ENCODE results near the gene IGSF9. TPM values are rescaled to one million over a fixed set of nuclear protein-coding genes. Genes with fewer than 3 reads are reported as not detected.
"Not testable (repeated sequence)": the region's sequence is repeated elsewhere in the genome, so short reads cannot be mapped to it uniquely, and the experiment has no call there.

The IGSF9 gene
- total and polyA plus RNA-seq, 9 donors, result 0.13 to 5.9 (median 0.56) TPM

GRCh38 chr1:159913451-159914192, 31.8 kb downstream of the IGSF9 start:
- Histone ChIP-seq H3K4me3 (ENCODE audit: low read length) (no peak overlapping the region), H3K27ac (ENCODE audit: low read length) (no peak overlapping the region), H3K4me1 (ENCODE audit: control insufficient read depth, insufficient read depth, low read length) (peaks cover 45% of the 10 kb centered on the region), H3K27me3 (ENCODE audit: control insufficient read depth, insufficient read depth, low read length) (no peaks in the 10 kb centered on the region), H3K9me3 (replicated peaks; ENCODE audit: control insufficient read depth, low read depth, low read length) (no peaks in the 10 kb centered on the region), H3K36me3 (ENCODE audit: control insufficient read depth, insufficient read depth, low read length) (peaks cover 22% of the 10 kb centered on the region)
- DNase-seq, result no peak
- 38% methylated on average over 5 of the region's 5 CpGs for WGBS (ENCODE audit: insufficient coverage)

- no peaks in the 10 kb centered on the region for H3K9me3 ChIP-seq (replicated peaks; ENCODE audit: control insufficient read depth, low read depth, low read length)
- no peak overlapping the region for H3K4me3 ChIP-seq (ENCODE audit: low read length)
- peaks cover 26% of the 10 kb centered on the region for H3K4me1 ChIP-seq (ENCODE audit: control insufficient read depth, insufficient read depth, low read length)
- DNase-seq, result no peak
- 89% methylated on average over 3 of the region's 6 CpGs for WGBS (ENCODE audit: insufficient coverage)
- H3K36me3 ChIP-seq (ENCODE audit: control insufficient read depth, insufficient read depth, low read length), result peaks cover 4% of the 10 kb centered on the region
- peak overlapping the region; percentile 7 for H3K27ac ChIP-seq (ENCODE audit: low read length)
- H3K27me3 ChIP-seq (ENCODE audit: control insufficient read depth, insufficient read depth, low read length), result no peaks in the 10 kb centered on the region
Measured at GRCh38 chr1:159911326-159912070, 33.9 kb downstream of the IGSF9 start.

- peaks cover 3% of the 10 kb centered on the region for H3K9me3 ChIP-seq (replicated peaks; ENCODE audit: control insufficient read depth, low read depth, low read length)
- no peak overlapping the region for H3K27ac ChIP-seq (ENCODE audit: low read length)
- WGBS (ENCODE audit: insufficient coverage), result 83% methylated on average over 3 of the region's 9 CpGs
- DNase-seq, result no peak
- no peak overlapping the region for H3K4me3 ChIP-seq (ENCODE audit: low read length)
- H3K36me3 ChIP-seq (ENCODE audit: control insufficient read depth, insufficient read depth, low read length), result no peaks in the 10 kb centered on the region
- peaks cover 16% of the 10 kb centered on the region for H3K4me1 ChIP-seq (ENCODE audit: control insufficient read depth, insufficient read depth, low read length)
- no peaks in the 10 kb centered on the region for H3K27me3 ChIP-seq (ENCODE audit: control insufficient read depth, insufficient read depth, low read length)
Measured at GRCh38 chr1:159908031-159908940, 37.1 kb downstream of the IGSF9 start.

GRCh38 chr1:159906960-159907359, 38.5 kb downstream of the IGSF9 start:
- Histone ChIP-seq H3K27ac (ENCODE audit: low read length) (no peak overlapping the region), H3K4me3 (ENCODE audit: low read length) (no peak overlapping the region), H3K4me1 (ENCODE audit: control insufficient read depth, insufficient read depth, low read length) (peaks cover 16% of the 10 kb centered on the region), H3K27me3 (ENCODE audit: control insufficient read depth, insufficient read depth, low read length) (no peaks in the 10 kb centered on the region), H3K9me3 (replicated peaks; ENCODE audit: control insufficient read depth, low read depth, low read length) (peaks cover 3% of the 10 kb centered on the region), H3K36me3 (ENCODE audit: control insufficient read depth, insufficient read depth, low read length) (no peaks in the 10 kb centered on the region)
- DNase-seq, result no peak
- WGBS (ENCODE audit: insufficient coverage), result no CpG with 5 or more reads among the region's 1 CpG

GRCh38 chr1:159904036-159904435, 41.4 kb downstream of the IGSF9 start:
- not testable (repeated sequence) for H3K27me3 ChIP-seq (ENCODE audit: control insufficient read depth, insufficient read depth, low read length); H3K27ac ChIP-seq (ENCODE audit: low read length); DNase-seq; H3K9me3 ChIP-seq (replicated peaks; ENCODE audit: control insufficient read depth, low read depth, low read length); H3K4me3 ChIP-seq (ENCODE audit: low read length); H3K36me3 ChIP-seq (ENCODE audit: control insufficient read depth, insufficient read depth, low read length)
- WGBS (ENCODE audit: insufficient coverage), result 93% methylated on average over 2 of the region's 3 CpGs
- H3K4me1 ChIP-seq (ENCODE audit: control insufficient read depth, insufficient read depth, low read length), result peaks cover 16% of the 10 kb centered on the region

- Histone ChIP-seq H3K36me3 (ENCODE audit: control insufficient read depth, insufficient read depth, low read length) (no peaks in the 10 kb centered on the region), H3K27ac (ENCODE audit: low read length) (no peak overlapping the region), H3K9me3 (replicated peaks; ENCODE audit: control insufficient read depth, low read depth, low read length) (peaks cover 3% of the 10 kb centered on the region), H3K27me3 (ENCODE audit: control insufficient read depth, insufficient read depth, low read length) (no peaks in the 10 kb centered on the region), H3K4me1 (ENCODE audit: control insufficient read depth, insufficient read depth, low read length) (peaks cover 16% of the 10 kb centered on the region), H3K4me3 (ENCODE audit: low read length) (no peak overlapping the region)
- no CpG with 5 or more reads among the region's 3 CpGs for WGBS (ENCODE audit: insufficient coverage)
- DNase-seq, result no peak
Measured at GRCh38 chr1:159902541-159902940, 42.9 kb downstream of the IGSF9 start.

GRCh38 chr1:159900755-159901360, 44.6 kb downstream of the IGSF9 start:
- WGBS (ENCODE audit: insufficient coverage), result 50% methylated on average over 1 of the region's 2 CpGs
- Histone ChIP-seq H3K36me3 (ENCODE audit: control insufficient read depth, insufficient read depth, low read length) (no peaks in the 10 kb centered on the region), H3K4me3 (ENCODE audit: low read length) (no peak overlapping the region), H3K27me3 (ENCODE audit: control insufficient read depth, insufficient read depth, low read length) (no peaks in the 10 kb centered on the region), H3K27ac (ENCODE audit: low read length) (no peak overlapping the region), H3K9me3 (replicated peaks; ENCODE audit: control insufficient read depth, low read depth, low read length) (peaks cover 3% of the 10 kb centered on the region), H3K4me1 (ENCODE audit: control insufficient read depth, insufficient read depth, low read length) (peaks cover 25% of the 10 kb centered on the region)
- no peak for DNase-seq

GRCh38 chr1:159900086-159900680, 45.2 kb downstream of the IGSF9 start, which contains the start of gene CFAP45:
Gene CFAP45 (minus strand): TSS chr1:159900165. CDS start chr1:159900098, 67 bp downstream.
- Histone ChIP-seq H3K4me3 (ENCODE audit: low read length) (no peak within 1 kb of the TSS), H3K4me1 (ENCODE audit: control insufficient read depth, insufficient read depth, low read length) (peaks cover 29% of the 10 kb centered on the region), H3K27me3 (ENCODE audit: control insufficient read depth, insufficient read depth, low read length) (no peaks in the 10 kb centered on the region), H3K36me3 (ENCODE audit: control insufficient read depth, insufficient read depth, low read length) (no peaks in the 10 kb centered on the region), H3K27ac (ENCODE audit: low read length) (peak within 1 kb of the TSS; percentile 11), H3K9me3 (replicated peaks; ENCODE audit: control insufficient read depth, low read depth, low read length) (peaks cover 3% of the 10 kb centered on the region)
- 11% methylated on average over 28 of the region's 30 CpGs for whole genome bisulfite sequencing (ENCODE audit: insufficient coverage)
- DNase-seq, result peak; percentile 80

- not testable (repeated sequence) for H3K27ac ChIP-seq (ENCODE audit: low read length); H3K4me3 ChIP-seq (ENCODE audit: low read length)
- WGBS (ENCODE audit: insufficient coverage), result 72% methylated on average over 7 of the region's 15 CpGs
Measured at GRCh38 chr1:159899634-159900033, 45.8 kb downstream of the IGSF9 start.

More at GRCh38 chr1:159899634-159900033, 45.8 kb downstream of the IGSF9 start:
- not testable (repeated sequence) for H3K36me3 ChIP-seq (ENCODE audit: control insufficient read depth, insufficient read depth, low read length); H3K27me3 ChIP-seq (ENCODE audit: control insufficient read depth, insufficient read depth, low read length); H3K9me3 ChIP-seq (replicated peaks; ENCODE audit: control insufficient read depth, low read depth, low read length); DNase-seq
- H3K4me1 ChIP-seq (ENCODE audit: control insufficient read depth, insufficient read depth, low read length), result peaks cover 35% of the 10 kb centered on the region
